Measurements from ENCODE around the gene ELL.

DNA sequence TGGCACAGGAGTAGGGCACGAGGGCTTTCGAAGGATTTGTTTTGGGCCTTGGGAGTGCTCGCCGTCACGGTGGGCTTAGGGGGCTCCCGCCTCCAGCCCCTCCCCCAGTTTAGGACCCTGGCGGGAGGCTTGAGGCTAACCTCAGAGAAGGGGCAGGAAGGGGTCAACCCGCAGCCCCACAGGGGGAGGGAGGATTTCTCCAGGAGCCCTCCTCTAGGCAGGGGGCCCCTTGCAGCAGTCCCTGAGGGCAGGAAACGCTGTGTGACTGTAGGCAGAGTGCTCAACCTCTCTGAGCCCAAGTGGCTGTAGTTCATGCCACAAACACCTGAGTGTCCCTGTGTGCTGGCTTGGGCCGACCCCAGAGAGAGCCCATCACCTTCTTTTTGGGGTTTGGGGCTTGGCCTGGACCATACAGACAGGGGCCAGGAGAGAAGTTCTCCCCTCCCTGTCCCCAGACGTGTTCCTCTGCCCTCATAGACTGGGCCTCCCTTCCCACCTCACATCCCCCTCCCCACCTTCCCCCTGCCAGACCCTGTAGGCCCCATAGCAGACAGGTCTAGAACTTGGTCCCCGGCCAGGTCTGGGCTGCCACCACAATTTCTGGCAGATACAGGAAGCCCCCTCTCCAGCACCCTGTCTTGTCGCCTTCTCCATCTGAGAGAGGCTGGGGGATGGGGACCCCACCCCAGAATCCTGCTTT, 92.0 kb downstream of the ELL start:
- TF ChIP-seq, protein P1, sequence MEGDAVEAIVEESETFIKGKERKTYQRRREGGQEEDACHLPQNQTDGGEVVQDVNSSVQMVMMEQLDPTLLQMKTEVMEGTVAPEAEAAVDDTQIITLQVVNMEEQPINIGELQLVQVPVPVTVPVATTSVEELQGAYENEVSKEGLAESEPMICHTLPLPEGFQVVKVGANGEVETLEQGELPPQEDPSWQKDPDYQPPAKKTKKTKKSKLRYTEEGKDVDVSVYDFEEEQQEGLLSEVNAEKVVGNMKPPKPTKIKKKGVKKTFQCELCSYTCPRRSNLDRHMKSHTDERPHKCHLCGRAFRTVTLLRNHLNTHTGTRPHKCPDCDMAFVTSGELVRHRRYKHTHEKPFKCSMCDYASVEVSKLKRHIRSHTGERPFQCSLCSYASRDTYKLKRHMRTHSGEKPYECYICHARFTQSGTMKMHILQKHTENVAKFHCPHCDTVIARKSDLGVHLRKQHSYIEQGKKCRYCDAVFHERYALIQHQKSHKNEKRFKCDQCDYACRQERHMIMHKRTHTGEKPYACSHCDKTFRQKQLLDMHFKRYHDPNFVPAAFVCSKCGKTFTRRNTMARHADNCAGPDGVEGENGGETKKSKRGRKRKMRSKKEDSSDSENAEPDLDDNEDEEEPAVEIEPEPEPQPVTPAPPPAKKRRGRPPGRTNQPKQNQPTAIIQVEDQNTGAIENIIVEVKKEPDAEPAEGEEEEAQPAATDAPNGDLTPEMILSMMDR (IDR thresholded peaks at IDR 0.05), result no peak
- TF ChIP-seq POLR2A (IDR thresholded peaks at IDR 0.05), result no peak

Measured in esophagus squamous epithelium (tissue), 4 donors.